Measurements from ENCODE around the gene RYR2.

RYR2 gene

GRCh38 chr1:237352747-237353146 lies 310.8 kb downstream of the RYR2 start:
- TF ChIP-seq GATA2 (IDR thresholded peaks at IDR 0.05; ENCODE audit: low read depth, low read length) (no peak), GATA3 (IDR thresholded peaks at IDR 0.05; ENCODE audit: low read depth, low read length) (no peak)

DNA sequence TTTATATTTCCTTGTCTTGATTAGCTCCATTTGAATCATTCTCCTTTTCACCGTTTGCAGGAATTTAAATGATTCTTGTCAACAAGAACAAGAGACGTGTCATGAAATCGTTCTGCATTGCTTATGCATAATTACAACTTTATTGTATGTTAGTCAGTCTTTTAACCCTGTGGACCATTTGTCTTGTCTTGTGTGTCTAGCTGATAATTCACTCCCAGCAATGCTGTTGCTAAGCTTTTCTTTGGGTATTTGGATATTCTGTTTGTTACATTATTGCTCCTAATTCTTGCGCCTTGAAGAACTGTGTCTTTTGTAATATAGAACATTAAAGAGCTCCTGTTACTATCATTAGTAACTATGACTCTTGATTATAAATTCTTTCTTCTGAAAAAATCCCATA lies 311.9 kb downstream of the RYR2 start:
- TF ChIP-seq GATA2 (IDR thresholded peaks at IDR 0.05; ENCODE audit: low read depth, low read length): no peak
- no peak for TF ChIP-seq GATA3 (IDR thresholded peaks at IDR 0.05; ENCODE audit: low read depth, low read length)

GRCh38 chr1:237355022-237355421 lies 313.0 kb downstream of the RYR2 start:
- TF ChIP-seq GATA3 (IDR thresholded peaks at IDR 0.05; ENCODE audit: low read depth, low read length) (no peak), GATA2 (IDR thresholded peaks at IDR 0.05; ENCODE audit: low read depth, low read length) (no peak)

DNA sequence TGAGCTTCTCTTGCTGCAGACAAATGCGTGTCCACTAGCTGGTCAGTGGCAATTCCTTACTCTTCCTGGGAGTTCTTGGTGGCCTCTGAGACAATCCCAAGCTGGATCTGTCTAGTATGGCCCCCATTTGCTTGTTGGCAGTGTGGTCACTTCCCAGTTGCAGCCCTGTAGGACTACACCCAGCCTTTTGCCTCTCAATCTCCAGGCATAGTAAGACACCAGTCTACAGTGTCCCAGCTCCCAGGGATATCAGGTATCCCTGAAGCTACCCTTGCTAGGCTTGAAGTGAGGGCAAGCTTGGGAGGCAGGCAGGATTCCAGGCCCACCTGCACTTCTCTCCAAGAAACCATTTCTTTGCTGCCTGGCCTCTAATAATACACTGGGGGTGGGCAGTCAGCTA lies 316.6 kb downstream of the RYR2 start:
- TF ChIP-seq GATA3 (IDR thresholded peaks at IDR 0.05; ENCODE audit: low read depth, low read length) (no peak), GATA2 (IDR thresholded peaks at IDR 0.05; ENCODE audit: low read depth, low read length) (no peak)

- TF ChIP-seq GATA2 (IDR thresholded peaks at IDR 0.05; ENCODE audit: low read depth, low read length): no peak
- no peak for TF ChIP-seq GATA3 (IDR thresholded peaks at IDR 0.05; ENCODE audit: low read depth, low read length)
Measured at GRCh38 chr1:237367758-237368157, 325.8 kb downstream of the RYR2 start.

- TF ChIP-seq GATA2 (IDR thresholded peaks at IDR 0.05; ENCODE audit: low read depth, low read length) (no peak), GATA3 (IDR thresholded peaks at IDR 0.05; ENCODE audit: low read depth, low read length) (no peak)
Measured at GRCh38 chr1:237383791-237384190, 341.8 kb downstream of the RYR2 start.

DNA sequence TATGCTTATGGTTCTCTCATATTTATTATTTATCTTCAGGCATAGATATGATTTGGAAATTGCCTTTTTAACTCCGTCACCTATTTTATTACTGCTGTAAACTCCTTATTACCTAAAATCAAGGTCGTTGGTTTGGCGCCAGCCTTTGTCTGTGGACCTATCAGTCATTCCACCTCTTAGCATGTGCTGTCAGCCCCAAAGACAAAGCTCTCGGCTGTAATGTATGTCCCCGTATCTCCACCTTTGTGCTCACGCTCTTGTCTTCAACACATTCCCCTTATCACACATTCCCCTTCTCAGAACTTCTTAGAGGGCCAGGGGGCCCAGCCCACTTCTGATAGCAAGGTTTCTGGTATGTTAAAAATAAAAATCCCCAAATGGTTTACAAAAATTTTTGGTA lies 342.2 kb downstream of the RYR2 start:
- TF ChIP-seq GATA2 (IDR thresholded peaks at IDR 0.05; ENCODE audit: low read depth, low read length) (no peak), GATA3 (IDR thresholded peaks at IDR 0.05; ENCODE audit: low read depth, low read length) (no peak)

GRCh38 chr1:237386362-237387143 lies 344.6 kb downstream of the RYR2 start:
- TF ChIP-seq GATA3 (IDR thresholded peaks at IDR 0.05; ENCODE audit: low read depth, low read length): no peak
- TF ChIP-seq GATA2 (IDR thresholded peaks at IDR 0.05; ENCODE audit: low read depth, low read length): no peak

DNA sequence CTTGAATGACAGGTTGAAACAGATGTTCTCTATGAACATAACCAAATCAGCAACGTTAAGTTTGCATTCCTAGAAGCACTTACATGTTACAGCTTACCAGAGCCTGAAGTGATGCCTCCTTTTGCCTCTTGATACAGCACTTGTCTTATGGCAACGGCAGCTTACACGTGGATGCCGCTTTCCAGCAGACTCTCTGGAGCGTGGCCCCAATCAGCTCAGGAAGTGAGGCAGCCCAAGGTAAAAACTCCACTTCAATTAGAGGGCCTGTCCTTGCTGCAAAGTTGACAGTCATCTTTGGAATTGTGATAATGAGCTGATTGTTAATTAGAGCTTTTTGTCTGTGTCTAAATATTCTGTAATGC lies 345.1 kb downstream of the RYR2 start:
- TF ChIP-seq GATA3 (IDR thresholded peaks at IDR 0.05; ENCODE audit: low read depth, low read length) (no peak), GATA2 (IDR thresholded peaks at IDR 0.05; ENCODE audit: low read depth, low read length) (no peak)

- no peak for TF ChIP-seq GATA2 (IDR thresholded peaks at IDR 0.05; ENCODE audit: low read depth, low read length)
- TF ChIP-seq GATA3 (IDR thresholded peaks at IDR 0.05; ENCODE audit: low read depth, low read length): no peak
Measured at GRCh38 chr1:237390823-237391222, 348.8 kb downstream of the RYR2 start.

- TF ChIP-seq GATA3 (IDR thresholded peaks at IDR 0.05; ENCODE audit: low read depth, low read length) (no peak), GATA2 (IDR thresholded peaks at IDR 0.05; ENCODE audit: low read depth, low read length) (no peak)
Measured at GRCh38 chr1:237393632-237394031, 351.6 kb downstream of the RYR2 start.

GRCh38 chr1:237394281-237394680 lies 352.3 kb downstream of the RYR2 start:
- TF ChIP-seq GATA2 (IDR thresholded peaks at IDR 0.05; ENCODE audit: low read depth, low read length) (no peak), GATA3 (IDR thresholded peaks at IDR 0.05; ENCODE audit: low read depth, low read length) (no peak)

GRCh38 chr1:237396426-237396825 lies 354.4 kb downstream of the RYR2 start:
- no peak for TF ChIP-seq GATA3 (IDR thresholded peaks at IDR 0.05; ENCODE audit: low read depth, low read length)
- no peak for TF ChIP-seq GATA2 (IDR thresholded peaks at IDR 0.05; ENCODE audit: low read depth, low read length)

GRCh38 chr1:237398751-237399150 lies 356.8 kb downstream of the RYR2 start:
- TF ChIP-seq GATA2 (IDR thresholded peaks at IDR 0.05; ENCODE audit: low read depth, low read length) (no peak), GATA3 (IDR thresholded peaks at IDR 0.05; ENCODE audit: low read depth, low read length) (no peak)

DNA sequence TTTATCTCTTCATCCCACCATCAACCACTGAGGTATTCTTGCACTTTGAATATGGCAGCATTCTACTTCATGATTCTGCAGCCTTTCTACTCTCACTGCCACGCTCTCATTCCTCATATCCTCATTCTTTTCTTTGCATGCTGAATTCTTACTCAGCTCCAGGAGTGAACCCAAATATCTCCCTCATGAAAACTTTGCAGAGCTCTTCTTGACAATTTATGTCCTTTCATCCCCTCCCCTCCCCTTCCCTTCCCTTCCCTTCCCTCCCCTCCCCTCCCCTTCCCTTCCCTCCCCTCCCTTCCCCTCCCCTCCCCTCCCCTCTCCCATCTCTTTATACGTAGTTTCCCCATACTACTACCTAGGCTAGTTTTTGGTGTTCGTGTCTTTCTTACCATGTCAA lies 363.9 kb downstream of the RYR2 start:
- no peak for TF ChIP-seq GATA3 (IDR thresholded peaks at IDR 0.05; ENCODE audit: low read depth, low read length)
- TF ChIP-seq GATA2 (IDR thresholded peaks at IDR 0.05; ENCODE audit: low read depth, low read length): no peak

DNA sequence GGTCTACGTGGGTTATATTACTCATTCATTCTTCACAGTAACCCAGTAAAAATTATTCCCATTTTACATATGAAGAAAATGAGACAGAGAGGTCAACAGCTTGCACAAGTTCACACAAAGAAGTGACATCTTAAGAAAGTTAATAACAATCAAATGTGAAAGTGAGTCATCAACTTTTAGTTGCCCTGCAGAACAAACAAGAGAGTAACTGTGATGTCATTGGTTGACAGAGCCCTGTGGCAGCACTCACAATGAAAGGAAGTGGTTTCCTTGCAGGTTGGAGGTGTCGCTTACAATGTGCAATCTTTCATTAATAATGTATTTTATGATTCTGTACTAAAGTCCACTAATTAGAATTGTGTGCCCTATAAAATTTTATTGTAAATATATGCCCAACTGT lies 369.6 kb downstream of the RYR2 start:
- TF ChIP-seq GATA2 (IDR thresholded peaks at IDR 0.05; ENCODE audit: low read depth, low read length) (no peak), GATA3 (IDR thresholded peaks at IDR 0.05; ENCODE audit: low read depth, low read length) (no peak)

Data from SH-SY5Y (cell line).